H1 (cell line): ENCODE data around the gene MEGF11. TPM values are rescaled to one million over a fixed set of nuclear protein-coding genes. Genes with fewer than 3 reads are reported as not detected.

ENCODE experiments used
- CTCF ChIA-PET: fragments of 300-600 bp; sonication (Branson Sonifier 250); formaldehyde crosslinking; loops from one replicate; lab custom pipeline; 2021; ENCODE audit not compliant: partially characterized antibody; lab: Charles Lee
- POLR2A ChIA-PET: fragments of 300-600 bp; sonication (Branson Sonifier 250); formaldehyde crosslinking; loops from one replicate; lab custom pipeline; 2021; ENCODE audit warnings: inconsistent platforms; ENCODE audit not compliant: partially characterized antibody; lab: Charles Lee
- DNase-seq, 2 experiments: peaks; one replicate each; pipeline versions ENCODE4 v3.0.0 to v3.0.0-alpha.2; 2010 to 2022; ENCODE audit warnings: low spot score in 2 of 2, low read depth in 1 of 2, mixed read lengths in 1 of 2
- FAIRE-seq: peaks from 2 replicates; lab custom pipeline; 2011; peaks lifted over from hg19 to GRCh38; lab: Jason Lieb, UNC
- H2AFZ ChIP-seq: 2 replicates; pipeline ENCODE4 v1.8.1; 2012; ENCODE audit warnings: low read length, inconsistent platforms
- H2AK5ac ChIP-seq: 2 replicates; pipeline ENCODE4 v1.6.1; 2013; ENCODE audit warnings: low read depth, low read length
- H2BK120ac ChIP-seq: replicated peaks from 2 replicates; pipeline ENCODE3; 2013; ENCODE audit warnings: low read depth, low read length, inconsistent platforms
- H2BK12ac ChIP-seq: 2 replicates; pipeline ENCODE4 v1.6.1; 2013; ENCODE audit warnings: low read depth, low read length
- H2BK15ac ChIP-seq: 2 replicates; pipeline ENCODE4 v1.6.1; 2013; ENCODE audit warnings: low read length
- H2BK20ac ChIP-seq: 2 replicates; pipeline ENCODE4 v1.6.1; 2013; ENCODE audit warnings: low read length
- H2BK5ac ChIP-seq: 2 replicates; pipeline ENCODE4 v1.6.1; 2013; ENCODE audit warnings: low read depth, low read length
- H3K14ac ChIP-seq: 2 replicates; pipeline ENCODE4 v1.6.1; 2013; ENCODE audit warnings: inconsistent platforms; ENCODE audit not compliant: insufficient read length
- H3K18ac ChIP-seq: 2 replicates; pipeline ENCODE4 v1.6.1; 2013; ENCODE audit warnings: low read length; ENCODE audit errors: extremely low read depth
- H3K23ac ChIP-seq: 2 replicates; pipeline ENCODE4 v1.6.1; 2013; ENCODE audit warnings: inconsistent platforms; ENCODE audit not compliant: insufficient read length
- H3K23me2 ChIP-seq: 2 replicates; pipeline ENCODE4 v1.6.1; 2013; ENCODE audit warnings: low read depth, low read length
- H3K27ac ChIP-seq: 2 replicates; pipeline ENCODE4 v1.6.1; 2011; ENCODE audit warnings: low read depth, low read length, inconsistent platforms
- H3K27me3 ChIP-seq, 4 experiments: replicated peaks in 1 of 4; 1 replicate in 1 of 4; 2 replicates in 3 of 4; pipeline versions ENCODE4 v1.6.1 to v1.8.1; 2011 to 2013; ENCODE audit warnings: low read length in 3 of 4, mild to moderate bottlenecking in 3 of 4, inconsistent platforms in 2 of 4, mixed read lengths in 2 of 4, moderate library complexity in 1 of 4; ENCODE audit not compliant: control insufficient read depth in 3 of 4, insufficient read depth in 3 of 4; ENCODE audit errors: extremely low read depth in 1 of 4
- H3K36me3 ChIP-seq, 4 experiments: 2 replicates each; pipeline versions ENCODE4 v1.6.1 to v1.8.1; 2011 to 2013; ENCODE audit warnings: mild to moderate bottlenecking in 4 of 4, low read length in 3 of 4, moderate library complexity in 2 of 4, control low read depth in 1 of 4, inconsistent platforms in 1 of 4; ENCODE audit not compliant: insufficient read depth in 4 of 4, control insufficient read depth in 2 of 4
- H3K4ac ChIP-seq: replicated peaks from 2 replicates; pipeline ENCODE3; 2013; ENCODE audit warnings: low read length, low read depth, mixed read lengths, inconsistent platforms; ENCODE audit not compliant: insufficient read length
- H3K4me1 ChIP-seq, 4 experiments: replicated peaks in 1 of 4; 1 replicate in 1 of 4; 2 replicates in 3 of 4; pipeline versions ENCODE4 v1.6.1 to v1.8.1; 2011 to 2013; ENCODE audit warnings: low read length in 3 of 4, inconsistent platforms in 2 of 4, mixed read lengths in 1 of 4; ENCODE audit not compliant: insufficient read depth in 4 of 4, control insufficient read depth in 3 of 4
- H3K4me2 ChIP-seq, 2 experiments: 2 replicates each; pipeline versions ENCODE4 v1.6.1 to v1.8.1; 2011 to 2013; ENCODE audit warnings: low read depth in 2 of 2, low read length in 2 of 2, control low read depth in 1 of 2, inconsistent platforms in 1 of 2, mild to moderate bottlenecking in 1 of 2; ENCODE audit not compliant: insufficient read depth in 1 of 2
- H3K4me3 ChIP-seq, 4 experiments: fragments of 200-600, 300-600 bp in 1 of 4; sonication (generic), shearing (Covaris generic), sonication (Bioruptor Twin) in 1 of 4; 2 replicates each; pipeline versions ENCODE4 v1.5.1 to v1.8.1; 2011 to 2016; ENCODE audit warnings: low read length in 4 of 4, low read depth in 3 of 4, control low read depth in 2 of 4, inconsistent platforms in 2 of 4, mild to moderate bottlenecking in 2 of 4, mixed read lengths in 1 of 4, moderate library complexity in 1 of 4; ENCODE audit not compliant: insufficient read depth in 2 of 4; ENCODE audit errors: extremely low read depth in 1 of 4
- H3K56ac ChIP-seq: replicated peaks from 2 replicates; pipeline ENCODE3; 2013; ENCODE audit warnings: low read depth, mild to moderate bottlenecking, mixed read lengths, low read length, inconsistent platforms; ENCODE audit not compliant: insufficient read length
- H3K79me1 ChIP-seq: 2 replicates; pipeline ENCODE4 v1.6.1; 2013; ENCODE audit warnings: low read depth, low read length, control low read depth
- H3K79me2 ChIP-seq, 2 experiments: 2 replicates each; pipeline versions ENCODE4 v1.6.1 to v1.8.1; 2012 to 2013; ENCODE audit warnings: low read length in 2 of 2, mild to moderate bottlenecking in 2 of 2, inconsistent platforms in 1 of 2; ENCODE audit not compliant: insufficient read depth in 2 of 2, control insufficient read depth in 1 of 2
- H3K9ac ChIP-seq, 4 experiments: replicated peaks in 1 of 4; 1 replicate in 1 of 4; 2 replicates in 3 of 4; pipeline versions ENCODE4 v1.6.1 to v1.8.1; 2011 to 2013; ENCODE audit warnings: low read depth in 3 of 4, low read length in 3 of 4, control low read depth in 2 of 4, mild to moderate bottlenecking in 2 of 4, moderate library complexity in 2 of 4, inconsistent platforms in 1 of 4; ENCODE audit errors: extremely low read depth in 1 of 4
- H3K9me3 ChIP-seq, 2 experiments: 2 replicates each; pipeline versions ENCODE4 v1.6.1 to v1.8.1; 2012 to 2013; ENCODE audit warnings: mild to moderate bottlenecking in 2 of 2, moderate library complexity in 2 of 2, control low read depth in 1 of 2, inconsistent platforms in 1 of 2, low read depth in 1 of 2, low read length in 1 of 2, mixed read lengths in 1 of 2; ENCODE audit not compliant: insufficient read depth in 2 of 2
- H4K20me1 ChIP-seq, 2 experiments: replicated peaks in 1 of 2; 2 replicates each; pipeline versions ENCODE3 to v1.8.1; 2011 to 2013; ENCODE audit warnings: inconsistent platforms in 2 of 2, low read length in 2 of 2, mild to moderate bottlenecking in 1 of 2; ENCODE audit not compliant: insufficient read depth in 2 of 2, control insufficient read depth in 1 of 2
- H4K5ac ChIP-seq: 2 replicates; pipeline ENCODE4 v1.6.1; 2013; ENCODE audit warnings: low read length, low read depth, mixed read lengths, inconsistent platforms; ENCODE audit not compliant: insufficient read length
- H4K8ac ChIP-seq: 2 replicates; pipeline ENCODE4 v1.8.0; 2013; ENCODE audit warnings: mild to moderate bottlenecking, moderate library complexity, low read length, inconsistent platforms; ENCODE audit not compliant: insufficient read depth; ENCODE audit errors: extremely low read depth
- H4K91ac ChIP-seq: replicated peaks from 2 replicates; pipeline ENCODE3; 2013; ENCODE audit warnings: low read length, mixed read lengths, inconsistent platforms; ENCODE audit not compliant: insufficient read length
- BCL11A ChIP-seq, 2 experiments: IDR thresholded peaks; one replicate each; pipeline ENCODE4 v1.6.1; 2011; ENCODE audit warnings: low read depth in 2 of 2, low read length in 2 of 2, mild to moderate bottlenecking in 2 of 2
- CBX8 ChIP-seq: fragments of 300-800, 300-1000 bp; sonication (generic); IDR thresholded peaks from 2 replicates; pipeline ENCODE4 v1.7.1; 2016; ENCODE audit warnings: low read depth, low read length, borderline replicate concordance
- CTCF ChIP-seq, 3 experiments: IDR thresholded peaks; 1 replicate in 2 of 3; 2 replicates in 1 of 3; pipeline versions ENCODE4 v1.5.1 to v1.6.1; 2011; ENCODE audit warnings: low read length in 3 of 3, mild to moderate bottlenecking in 3 of 3, inconsistent platforms in 2 of 3, low read depth in 1 of 3, moderate library complexity in 1 of 3; ENCODE audit not compliant: insufficient read depth in 1 of 3; ENCODE audit errors: control extremely low read depth in 1 of 3
- HDAC2 ChIP-seq, 2 experiments: fragments of 300-600 bp in 1 of 2; sonication (generic) in 1 of 2; IDR thresholded peaks; 2 replicates each; pipeline ENCODE4 v1.6.1; 2011 to 2012; ENCODE audit warnings: low read depth in 2 of 2, low read length in 2 of 2, mild to moderate bottlenecking in 2 of 2, moderate library complexity in 2 of 2, borderline replicate concordance in 1 of 2, inconsistent platforms in 1 of 2
- JUN ChIP-seq: IDR thresholded peaks from 2 replicates; pipeline ENCODE4 v1.6.1; 2011; ENCODE audit warnings: low read depth, mild to moderate bottlenecking, improper control_type of control experiment, low read length
- KDM1A ChIP-seq: fragments of 200-600, 300-600 bp; sonication (generic); IDR thresholded peaks from 2 replicates; pipeline ENCODE4 v1.7.1; 2016; ENCODE audit warnings: mild to moderate bottlenecking, low read length, borderline replicate concordance
- POLR2AphosphoS5 ChIP-seq: IDR thresholded peaks from 2 replicates; pipeline ENCODE4 v1.6.1; 2011; ENCODE audit warnings: low read depth, low read length
- RAD21 ChIP-seq, 2 experiments: IDR thresholded peaks in 1 of 2; conservative IDR thresholded peaks in 1 of 2; 2 replicates each; pipeline ENCODE4 v1.6.1; 2011; ENCODE audit warnings: low read depth in 2 of 2, low read length in 2 of 2, improper control_type of control experiment in 1 of 2, inconsistent platforms in 1 of 2, mild to moderate bottlenecking in 1 of 2, moderate library complexity in 1 of 2
- RFX5 ChIP-seq: IDR thresholded peaks from 2 replicates; pipeline ENCODE4 v1.6.1; 2011; ENCODE audit warnings: low read depth, low read length, improper control_type of control experiment, borderline replicate concordance
- YY1 ChIP-seq: IDR thresholded peaks from 2 replicates; pipeline ENCODE4 v1.6.1; 2011; ENCODE audit warnings: low read depth, mild to moderate bottlenecking, low read length
- WGBS, 2 experiments: shearing (Covaris generic) in 1 of 2; methylation state at CpG; one replicate each; pipeline versions ENCODE4 v1.1.6 to v1.1.7; 2013 to 2015; ENCODE audit warnings: low lambda C conversion rate in 2 of 2, mixed read lengths in 2 of 2, inconsistent platforms in 1 of 2, low coverage in 1 of 2, missing lambda C conversion rate in 1 of 2; ENCODE audit not compliant: insufficient replicate concordance in 2 of 2, insufficient coverage in 1 of 2, insufficient read length in 1 of 2; ENCODE audit errors: extremely low coverage in 1 of 2, missing lambda C conversion rate in 1 of 2; 5-methylcytosine and 5-hydroxymethylcytosine counted together
- polyA plus RNA-seq, 7 experiments: library from polyadenylated mRNA; depleted of rRNA in 3 of 7; stranded (reverse) in 5 of 7; unstranded in 2 of 7; fragments of >200 nt in 5 of 7; fragments of 200-250 nt in 2 of 7; gene quantifications; 1 replicate in 5 of 7; 2 replicates in 1 of 7; 4 replicates in 1 of 7; pipeline versions ENCODE4 v1.2.1 to v1.2.3, GENCODE V29; 2011 to 2013; ENCODE audit warnings: missing spikeins in 2 of 7, mixed read lengths in 2 of 7
- total RNA-seq: library from RNA; stranded (reverse); fragmentation: NEBNext Ultra II Directional; extraction: Animal tissue kit (Norgen Biotek cat#: 25700); gene quantifications from 2 replicates; pipeline ENCODE4 v1.2.1, GENCODE V29; 2021
- TF ChIP-seq, protein P1 (sequence below): IDR thresholded peaks from 2 replicates; pipeline ENCODE4 v1.6.1; 2012; ENCODE audit warnings: inconsistent platforms

Gene MEGF11
- total and polyA plus RNA-seq, 2 of the 8 experiments (the other 6 are each of a cell fraction or from before 2014, with no cell fraction given) = 4.4 to 4.8 TPM

GRCh38 chr15:66196602-66197001 lies 56.9 kb downstream of the MEGF11 start:
- no peak overlapping the region for H3K4me2 ChIP-seq
- TF ChIP-seq CBX8 (no peak), POLR2AphosphoS5 (no peak), HDAC2 (IDR thresholded peaks at IDR 0.05; ENCODE audit: borderline replicate concordance in 1 of 2, low read depth in 2 of 2, low read length in 2 of 2) (no peak), RFX5 (no peak), CTCF (IDR thresholded peaks at IDR 0.05; ENCODE audit: control extremely low read depth in 1 of 3, insufficient read depth in 1 of 3, low read depth in 1 of 3, low read length in 3 of 3) (no peak), BCL11A (IDR thresholded peaks at IDR 0.05; ENCODE audit: low read depth in 2 of 2, low read length in 2 of 2) (no peak), KDM1A (no peak), YY1 (no peak), RAD21 (IDR thresholded peaks at IDR 0.05 in 1 of 2, conservative IDR thresholded peaks at IDR 0.05 in 1 of 2; ENCODE audit: low read depth in 2 of 2, low read length in 2 of 2) (no peak), JUN (no peak)
- TF ChIP-seq, protein P1, sequence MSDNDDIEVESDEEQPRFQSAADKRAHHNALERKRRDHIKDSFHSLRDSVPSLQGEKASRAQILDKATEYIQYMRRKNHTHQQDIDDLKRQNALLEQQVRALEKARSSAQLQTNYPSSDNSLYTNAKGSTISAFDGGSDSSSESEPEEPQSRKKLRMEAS = no peak

More at GRCh38 chr15:66196602-66197001, 56.9 kb downstream of the MEGF11 start:
- H2BK120ac ChIP-seq = no peak overlapping the region
- H3K23me2 ChIP-seq = no peaks in the 10 kb centered on the region
- no peak overlapping the region for H2BK5ac ChIP-seq
- no peaks in the 10 kb centered on the region for H3K9me3 ChIP-seq
- no peak overlapping the region for H3K56ac ChIP-seq
- H2BK20ac ChIP-seq = no peak overlapping the region
- no peak overlapping the region for H3K23ac ChIP-seq
- H2AK5ac ChIP-seq = no peak overlapping the region
- H3K27me3 ChIP-seq = no peaks in the 10 kb centered on the region
- FAIRE-seq (no peak), DNase-seq (no peak)
- 77% methylated on average over 2 of the region's 2 CpGs; no CpG with 5 or more reads in 1 of the 2 experiments for WGBS, 2 experiments
- no peak overlapping the region for H2AFZ ChIP-seq
- no peak overlapping the region for H4K91ac ChIP-seq
- no peaks in the 10 kb centered on the region for H3K36me3 ChIP-seq
- H3K18ac ChIP-seq = no peak overlapping the region
- no peak overlapping the region for H3K27ac ChIP-seq
- H3K79me1 ChIP-seq = no peaks in the 10 kb centered on the region
- H2BK12ac ChIP-seq = no peak overlapping the region
- no peak overlapping the region for H3K14ac ChIP-seq
- no peak overlapping the region for H3K9ac ChIP-seq
- no peak overlapping the region for H4K5ac ChIP-seq
- H3K4me3 ChIP-seq = no peak overlapping the region
- ChIA-PET POLR2A (interaction anchor here (1.5 kb wide), 1 partner anchor 14 kb away, joined by 4 read pairs; no protein-coding TSS in a partner anchor), CTCF (interaction anchor here (0.6 to 1.2 kb wide), 6 partner anchors 14 to 228 kb away, joined by 3 to 4 read pairs (median 3); no protein-coding TSS in a partner anchor)
- H4K8ac ChIP-seq = no peak overlapping the region
- no peak overlapping the region for H2BK15ac ChIP-seq
- no peaks in the 10 kb centered on the region for H3K79me2 ChIP-seq
- no peaks in the 10 kb centered on the region for H4K20me1 ChIP-seq
- no peaks in the 10 kb centered on the region for H3K4me1 ChIP-seq
- H3K4ac ChIP-seq = no peak overlapping the region
